ENCODE measurements around the gene CGB5.
"Not testable (repeated sequence)": the region's sequence is repeated elsewhere in the genome, so short reads cannot be mapped to it uniquely, and the experiment has no call there.

Gene CGB5

DNA sequence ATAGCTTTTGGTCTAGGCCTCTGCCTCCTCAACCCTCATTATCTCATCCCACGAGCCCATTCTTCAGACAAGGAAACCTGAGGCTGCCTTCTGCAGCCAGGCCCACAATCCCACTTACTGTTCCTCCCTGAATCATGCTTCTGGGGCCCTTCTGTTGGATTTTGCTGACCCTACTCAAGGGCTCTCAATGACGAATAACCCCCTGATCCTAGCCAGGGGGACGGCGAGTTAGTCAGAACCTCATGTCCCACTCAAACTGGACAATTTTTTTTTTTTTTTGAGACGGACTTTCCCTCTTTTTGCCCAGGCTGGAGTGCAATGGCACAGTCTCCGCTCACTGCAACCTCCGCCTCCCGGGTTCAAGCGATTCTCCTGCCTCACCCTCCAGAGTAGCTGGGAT, 21.5 kb upstream of the CGB5 start:
- Histone ChIP-seq H3K9me3 (ENCODE audit: control insufficient read depth, insufficient read depth, low read length) (no peaks in the 10 kb centered on the region), H3K36me3 (ENCODE audit: control insufficient read depth, low read length) (no peaks in the 10 kb centered on the region), H3K4me3 (ENCODE audit: low read length) (no peak overlapping the region), H3K27me3 (ENCODE audit: control insufficient read depth, low read length) (peaks cover 14% of the 10 kb centered on the region), H3K4me1 (ENCODE audit: control insufficient read depth, low read length) (peaks cover 45% of the 10 kb centered on the region), H3K4me2 (ENCODE audit: low read length) (no peak overlapping the region), H3K27ac (ENCODE audit: low read depth, low read length) (no peak overlapping the region), H3K79me2 (ENCODE audit: control insufficient read depth, low read length) (no peaks in the 10 kb centered on the region), H3K9me2 (replicated peaks; ENCODE audit: control insufficient read depth, low read length) (no peaks in the 10 kb centered on the region), H3F3A (ENCODE audit: control insufficient read depth, insufficient read depth) (peaks cover 3% of the 10 kb centered on the region; the same call in 1 of the 2 replicates), H4K20me1 (ENCODE audit: control insufficient read depth, insufficient read depth, low read depth, low read length) (no peaks in the 10 kb centered on the region)
- no peak for TF ChIP-seq EZH2phosphoT487 (IDR thresholded peaks at IDR 0.05; ENCODE audit: borderline replicate concordance, low read length)
- TF ChIP-seq, protein P1, sequence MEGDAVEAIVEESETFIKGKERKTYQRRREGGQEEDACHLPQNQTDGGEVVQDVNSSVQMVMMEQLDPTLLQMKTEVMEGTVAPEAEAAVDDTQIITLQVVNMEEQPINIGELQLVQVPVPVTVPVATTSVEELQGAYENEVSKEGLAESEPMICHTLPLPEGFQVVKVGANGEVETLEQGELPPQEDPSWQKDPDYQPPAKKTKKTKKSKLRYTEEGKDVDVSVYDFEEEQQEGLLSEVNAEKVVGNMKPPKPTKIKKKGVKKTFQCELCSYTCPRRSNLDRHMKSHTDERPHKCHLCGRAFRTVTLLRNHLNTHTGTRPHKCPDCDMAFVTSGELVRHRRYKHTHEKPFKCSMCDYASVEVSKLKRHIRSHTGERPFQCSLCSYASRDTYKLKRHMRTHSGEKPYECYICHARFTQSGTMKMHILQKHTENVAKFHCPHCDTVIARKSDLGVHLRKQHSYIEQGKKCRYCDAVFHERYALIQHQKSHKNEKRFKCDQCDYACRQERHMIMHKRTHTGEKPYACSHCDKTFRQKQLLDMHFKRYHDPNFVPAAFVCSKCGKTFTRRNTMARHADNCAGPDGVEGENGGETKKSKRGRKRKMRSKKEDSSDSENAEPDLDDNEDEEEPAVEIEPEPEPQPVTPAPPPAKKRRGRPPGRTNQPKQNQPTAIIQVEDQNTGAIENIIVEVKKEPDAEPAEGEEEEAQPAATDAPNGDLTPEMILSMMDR (IDR thresholded peaks at IDR 0.05; ENCODE audit: low read depth, low read length, poor library complexity, severe bottlenecking), result no peak

DNA sequence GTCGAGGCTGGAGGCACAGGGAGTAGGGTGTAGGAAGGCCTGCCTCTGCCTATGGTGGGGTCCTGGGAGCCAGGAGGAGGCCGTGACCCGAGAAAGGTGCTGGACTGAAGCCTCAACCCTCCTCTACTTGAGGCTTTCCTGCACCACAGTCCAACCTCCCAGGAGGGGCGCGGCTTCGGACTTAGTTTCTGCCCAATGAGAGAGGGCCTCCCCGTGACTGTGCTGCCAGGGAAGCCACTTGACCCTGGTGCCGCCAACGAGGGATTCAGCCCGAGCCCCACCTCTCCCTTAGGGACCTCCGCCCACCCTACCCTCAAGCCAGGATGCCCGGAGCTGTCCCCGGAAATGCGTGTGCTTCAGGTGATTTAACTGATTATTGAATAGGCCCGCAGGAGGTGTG, 19.4 kb upstream of the CGB5 start, which contains the start of gene CGB3:
CGB3 (minus strand) TSS at position 101 of the 400 bp plus-strand sequence. CDS start 362 bp downstream, outside the sequence.
- not testable (repeated sequence) for H3K27ac ChIP-seq (ENCODE audit: low read depth, low read length); H3K36me3 ChIP-seq (ENCODE audit: control insufficient read depth, low read length); H3K9me2 ChIP-seq (replicated peaks; ENCODE audit: control insufficient read depth, low read length); H3K9me3 ChIP-seq (ENCODE audit: control insufficient read depth, insufficient read depth, low read length); H4K20me1 ChIP-seq (ENCODE audit: control insufficient read depth, insufficient read depth, low read depth, low read length); H3K79me2 ChIP-seq (ENCODE audit: control insufficient read depth, low read length); H3F3A ChIP-seq (ENCODE audit: control insufficient read depth, insufficient read depth); H3K4me2 ChIP-seq (ENCODE audit: low read length); H3K4me3 ChIP-seq (ENCODE audit: low read length); H3K27me3 ChIP-seq (ENCODE audit: control insufficient read depth, low read length)
- H3K4me1 ChIP-seq (ENCODE audit: control insufficient read depth, low read length), result peaks cover 23% of the 10 kb centered on the region

DNA sequence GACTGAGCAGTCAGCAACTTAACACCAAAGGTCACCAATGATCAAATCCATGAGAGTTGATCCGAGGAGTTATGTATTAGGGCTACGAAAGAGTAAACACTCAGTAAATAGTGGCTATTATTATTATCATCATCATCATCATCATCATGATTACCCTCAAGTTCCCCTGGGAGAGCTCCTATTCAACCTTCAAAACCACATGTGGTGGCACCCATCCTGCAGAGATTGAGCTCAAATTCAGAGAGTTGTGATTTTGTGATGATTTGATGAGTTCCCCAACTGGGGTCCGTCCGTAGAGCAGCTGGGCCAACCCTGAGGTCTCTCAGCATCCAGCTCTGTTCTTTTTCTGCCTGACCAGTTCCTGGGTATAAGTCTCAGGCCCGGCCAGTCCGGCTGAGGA, 18.6 kb upstream of the CGB5 start:
- H3K4me3 ChIP-seq (ENCODE audit: low read length); H3K4me2 ChIP-seq (ENCODE audit: low read length); H3K36me3 ChIP-seq (ENCODE audit: control insufficient read depth, low read length); H3K9me2 ChIP-seq (replicated peaks; ENCODE audit: control insufficient read depth, low read length); H3K9me3 ChIP-seq (ENCODE audit: control insufficient read depth, insufficient read depth, low read length); H3F3A ChIP-seq (ENCODE audit: control insufficient read depth, insufficient read depth); H3K79me2 ChIP-seq (ENCODE audit: control insufficient read depth, low read length); H3K27ac ChIP-seq (ENCODE audit: low read depth, low read length); H3K27me3 ChIP-seq (ENCODE audit: control insufficient read depth, low read length); H4K20me1 ChIP-seq (ENCODE audit: control insufficient read depth, insufficient read depth, low read depth, low read length): not testable (repeated sequence)
- H3K4me1 ChIP-seq (ENCODE audit: control insufficient read depth, low read length), result peaks cover 16% of the 10 kb centered on the region

DNA sequence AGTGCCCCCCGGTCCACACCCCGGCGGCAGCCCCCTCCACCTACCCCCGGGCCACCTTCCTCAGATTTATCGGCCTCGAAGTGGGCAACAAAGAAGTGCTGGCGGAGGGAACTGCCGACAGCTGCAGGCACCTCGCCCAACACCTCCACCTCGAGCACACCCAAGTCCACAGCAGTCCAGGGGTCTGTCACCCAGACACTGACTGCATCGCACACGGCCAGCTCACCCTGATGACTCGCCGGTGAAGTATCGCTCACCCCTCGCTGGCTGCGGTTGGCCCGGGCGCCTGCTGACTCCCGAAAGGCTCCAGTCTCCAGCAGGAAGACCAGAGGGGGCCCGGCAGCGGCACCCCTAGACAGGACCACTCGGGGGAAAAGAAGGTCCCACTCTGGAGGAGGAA, 18.0 kb upstream of the CGB5 start:
- not testable (repeated sequence) for H3K27me3 ChIP-seq (ENCODE audit: control insufficient read depth, low read length); H3K27ac ChIP-seq (ENCODE audit: low read depth, low read length); H4K20me1 ChIP-seq (ENCODE audit: control insufficient read depth, insufficient read depth, low read depth, low read length); H3K4me2 ChIP-seq (ENCODE audit: low read length); H3K9me3 ChIP-seq (ENCODE audit: control insufficient read depth, insufficient read depth, low read length); H3K4me3 ChIP-seq (ENCODE audit: low read length); H3F3A ChIP-seq (ENCODE audit: control insufficient read depth, insufficient read depth); H3K79me2 ChIP-seq (ENCODE audit: control insufficient read depth, low read length); H3K9me2 ChIP-seq (replicated peaks; ENCODE audit: control insufficient read depth, low read length); H3K36me3 ChIP-seq (ENCODE audit: control insufficient read depth, low read length)
- H3K4me1 ChIP-seq (ENCODE audit: control insufficient read depth, low read length), result peaks cover 11% of the 10 kb centered on the region

DNA sequence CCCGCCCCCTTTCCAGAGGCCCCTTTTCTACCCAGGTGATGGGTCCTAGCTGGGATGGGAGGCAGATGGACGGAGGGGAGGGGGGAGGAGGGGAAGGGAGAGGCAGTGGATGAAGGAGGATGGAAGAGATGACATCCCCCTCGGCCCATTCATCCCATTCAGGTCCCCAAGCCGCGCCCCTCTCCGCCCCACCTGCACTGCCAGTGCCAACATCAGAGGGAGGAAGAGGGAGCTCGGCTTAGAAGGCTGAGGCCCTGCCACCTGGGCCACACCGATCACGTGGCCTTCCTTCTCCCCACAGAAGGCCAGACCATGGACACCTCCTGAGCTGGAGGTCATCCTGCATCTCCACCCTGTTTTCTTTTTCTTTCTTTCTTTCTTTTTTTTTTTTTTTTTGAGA, 15.0 kb upstream of the CGB5 start:
- H3K9me3 ChIP-seq (ENCODE audit: control insufficient read depth, insufficient read depth, low read length); H3K27ac ChIP-seq (ENCODE audit: low read depth, low read length): not testable (repeated sequence)

DNA sequence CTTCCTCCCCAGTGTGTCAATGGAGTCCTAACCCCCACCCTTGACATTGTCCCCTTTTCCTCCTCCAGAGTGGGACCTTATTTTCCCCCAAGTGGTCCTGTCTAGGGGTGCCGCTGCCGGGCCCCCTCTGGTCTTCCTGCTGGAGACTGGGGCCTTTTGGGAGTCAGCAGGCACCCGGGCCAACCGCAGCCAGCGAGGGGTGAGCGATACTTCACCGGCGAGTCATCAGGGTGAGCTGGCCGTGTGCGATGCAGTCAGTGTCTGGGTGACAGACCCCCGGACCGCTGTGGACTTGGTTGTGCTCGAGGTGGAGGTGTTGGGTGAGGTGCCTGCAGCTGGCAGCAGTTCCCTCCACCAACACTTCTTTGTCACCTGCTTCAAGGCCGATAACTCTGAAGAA, 13.9 kb upstream of the CGB5 start:
- not testable (repeated sequence) for H3K4me2 ChIP-seq (ENCODE audit: low read length); H3K4me1 ChIP-seq (ENCODE audit: control insufficient read depth, low read length)

More for the DNA sequence above, 15.0 kb upstream of the CGB5 start:
- not testable (repeated sequence) for H3K4me2 ChIP-seq (ENCODE audit: low read length); H3K27me3 ChIP-seq (ENCODE audit: control insufficient read depth, low read length); H3F3A ChIP-seq (ENCODE audit: control insufficient read depth, insufficient read depth); H3K79me2 ChIP-seq (ENCODE audit: control insufficient read depth, low read length); H3K4me3 ChIP-seq (ENCODE audit: low read length); H4K20me1 ChIP-seq (ENCODE audit: control insufficient read depth, insufficient read depth, low read depth, low read length); H3K9me2 ChIP-seq (replicated peaks; ENCODE audit: control insufficient read depth, low read length); H3K4me1 ChIP-seq (ENCODE audit: control insufficient read depth, low read length); H3K36me3 ChIP-seq (ENCODE audit: control insufficient read depth, low read length)

DNA sequence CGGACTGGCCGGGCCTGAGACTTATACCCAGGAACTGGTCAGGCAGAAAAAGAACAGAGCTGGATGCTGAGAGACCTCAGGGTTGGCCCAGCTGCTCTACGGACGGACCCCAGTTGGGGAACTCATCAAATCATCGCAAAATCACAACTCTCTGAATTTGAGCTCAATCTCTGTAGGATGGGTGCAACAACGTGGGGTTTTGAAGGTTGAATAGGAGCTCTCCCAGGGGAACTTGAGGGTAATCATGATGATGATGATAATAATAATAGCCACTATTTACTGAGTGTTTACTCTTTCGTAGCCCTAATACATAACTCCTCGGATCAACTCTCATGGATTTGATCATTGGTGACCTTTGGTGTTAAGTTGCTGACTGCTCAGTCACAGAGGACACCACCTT, 13.3 kb upstream of the CGB5 start:
- H3K27me3 ChIP-seq (ENCODE audit: control insufficient read depth, low read length); H3K9me3 ChIP-seq (ENCODE audit: control insufficient read depth, insufficient read depth, low read length); H3K36me3 ChIP-seq (ENCODE audit: control insufficient read depth, low read length); H3K79me2 ChIP-seq (ENCODE audit: control insufficient read depth, low read length); H3K4me1 ChIP-seq (ENCODE audit: control insufficient read depth, low read length); H3F3A ChIP-seq (ENCODE audit: control insufficient read depth, insufficient read depth); H3K27ac ChIP-seq (ENCODE audit: low read depth, low read length); H4K20me1 ChIP-seq (ENCODE audit: control insufficient read depth, insufficient read depth, low read depth, low read length); H3K4me2 ChIP-seq (ENCODE audit: low read length); H3K4me3 ChIP-seq (ENCODE audit: low read length); H3K9me2 ChIP-seq (replicated peaks; ENCODE audit: control insufficient read depth, low read length): not testable (repeated sequence)

More for the DNA sequence above, 13.9 kb upstream of the CGB5 start:
- H3K4me3 ChIP-seq (ENCODE audit: low read length); H3F3A ChIP-seq (ENCODE audit: control insufficient read depth, insufficient read depth); H3K27ac ChIP-seq (ENCODE audit: low read depth, low read length); H3K9me2 ChIP-seq (replicated peaks; ENCODE audit: control insufficient read depth, low read length); H3K79me2 ChIP-seq (ENCODE audit: control insufficient read depth, low read length); H3K9me3 ChIP-seq (ENCODE audit: control insufficient read depth, insufficient read depth, low read length); H4K20me1 ChIP-seq (ENCODE audit: control insufficient read depth, insufficient read depth, low read depth, low read length); H3K27me3 ChIP-seq (ENCODE audit: control insufficient read depth, low read length); H3K36me3 ChIP-seq (ENCODE audit: control insufficient read depth, low read length): not testable (repeated sequence)

Measured in DOHH2 (cell line).